MM.1S (cell line): ENCODE data around the gene KIRREL3.

Experiments
- DNase-seq: peaks from one replicate; pipeline ENCODE4 v3.0.0-alpha.2; 2015
- H2AFZ ChIP-seq: fragments of 300-600 bp; sonication (generic); 2 replicates; pipeline ENCODE4 v1.6.0; 2016; ENCODE audit warnings: antibody characterized with exemption, low read length
- H3F3A ChIP-seq: fragments of 300-600 bp; sonication (generic); 2 replicates; pipeline ENCODE4 v1.6.1; 2016; ENCODE audit warnings: mild to moderate bottlenecking, antibody characterized with exemption, low read length, moderate library complexity, mixed read lengths; ENCODE audit not compliant: insufficient read depth
- H3K27ac ChIP-seq: fragments of 300-600 bp; sonication (generic); 2 replicates; pipeline ENCODE4 v1.5.1; 2016; ENCODE audit warnings: mild to moderate bottlenecking, low read length
- H3K27me3 ChIP-seq: fragments of 300-600 bp; sonication (generic); replicated peaks from 2 replicates; pipeline ENCODE4 v1.6.0; 2016; ENCODE audit warnings: low read length; ENCODE audit not compliant: insufficient read depth
- H3K36me3 ChIP-seq: fragments of 300-600 bp; sonication (generic); replicated peaks from 2 replicates; pipeline ENCODE4 v1.6.1; 2016; ENCODE audit warnings: mild to moderate bottlenecking, low read length, mixed read lengths; ENCODE audit not compliant: insufficient read depth
- H3K4me1 ChIP-seq: fragments of 300-600 bp; sonication (generic); 2 replicates; pipeline ENCODE4 v1.6.1; 2016; ENCODE audit warnings: low read length, mixed read lengths
- H3K4me2 ChIP-seq: fragments of 300-600 bp; sonication (generic); 2 replicates; pipeline ENCODE4 v1.6.0; 2016; ENCODE audit warnings: low read depth, low read length
- H3K4me3 ChIP-seq: fragments of 300-600 bp; sonication (generic); 2 replicates; pipeline ENCODE4 v1.5.1; 2016; ENCODE audit warnings: low read length, mixed read lengths
- H3K79me2 ChIP-seq: fragments of 300-600 bp; sonication (generic); 2 replicates; pipeline ENCODE4 v1.6.1; 2016; ENCODE audit warnings: mixed run types, low read length, mixed read lengths
- H3K9ac ChIP-seq: fragments of 300-600 bp; sonication (generic); 2 replicates; pipeline ENCODE4 v1.6.1; 2016; ENCODE audit warnings: low read length, mixed read lengths
- H3K9me2 ChIP-seq: fragments of 300-600 bp; sonication (generic); replicated peaks from 2 replicates; pipeline ENCODE4 v1.6.1; 2016; ENCODE audit warnings: mild to moderate bottlenecking, low read length, mixed read lengths; ENCODE audit not compliant: insufficient read depth
- H3K9me3 ChIP-seq: fragments of 300-600 bp; sonication (generic); replicated peaks from 2 replicates; pipeline ENCODE4 v1.6.1; 2016; ENCODE audit warnings: mild to moderate bottlenecking, low read length, mixed read lengths; ENCODE audit not compliant: insufficient read depth
- H4K20me1 ChIP-seq: fragments of 300-600 bp; sonication (generic); 2 replicates; pipeline ENCODE4 v1.6.1; 2016; ENCODE audit warnings: mild to moderate bottlenecking, low read length, moderate library complexity, mixed read lengths; ENCODE audit not compliant: insufficient read depth
- CTCF ChIP-seq: fragments of 300-600 bp; sonication (generic); IDR thresholded peaks from 2 replicates; pipeline ENCODE4 v1.5.1; 2016; ENCODE audit warnings: antibody characterized with exemption, low read length, mixed read lengths
- EZH2 ChIP-seq: fragments of 300-600 bp; sonication (generic); optimal IDR thresholded peaks from 2 replicates; pipeline ENCODE3; 2017; ENCODE audit warnings: low read depth, mild to moderate bottlenecking, antibody characterized with exemption, low read length, mixed read lengths
- EZH2phosphoT487 ChIP-seq: fragments of 300-600 bp; sonication (generic); IDR thresholded peaks from 2 replicates; pipeline ENCODE4 v1.6.1; 2018; ENCODE audit warnings: antibody characterized with exemption, low read length

The KIRREL3 gene

GRCh38 chr11:126938718-126939117 is 61.9 kb downstream of the KIRREL3 start:
- Histone ChIP-seq H3K27me3 (no peaks in the 10 kb centered on the region), H3K9ac (no peak overlapping the region)

DNA sequence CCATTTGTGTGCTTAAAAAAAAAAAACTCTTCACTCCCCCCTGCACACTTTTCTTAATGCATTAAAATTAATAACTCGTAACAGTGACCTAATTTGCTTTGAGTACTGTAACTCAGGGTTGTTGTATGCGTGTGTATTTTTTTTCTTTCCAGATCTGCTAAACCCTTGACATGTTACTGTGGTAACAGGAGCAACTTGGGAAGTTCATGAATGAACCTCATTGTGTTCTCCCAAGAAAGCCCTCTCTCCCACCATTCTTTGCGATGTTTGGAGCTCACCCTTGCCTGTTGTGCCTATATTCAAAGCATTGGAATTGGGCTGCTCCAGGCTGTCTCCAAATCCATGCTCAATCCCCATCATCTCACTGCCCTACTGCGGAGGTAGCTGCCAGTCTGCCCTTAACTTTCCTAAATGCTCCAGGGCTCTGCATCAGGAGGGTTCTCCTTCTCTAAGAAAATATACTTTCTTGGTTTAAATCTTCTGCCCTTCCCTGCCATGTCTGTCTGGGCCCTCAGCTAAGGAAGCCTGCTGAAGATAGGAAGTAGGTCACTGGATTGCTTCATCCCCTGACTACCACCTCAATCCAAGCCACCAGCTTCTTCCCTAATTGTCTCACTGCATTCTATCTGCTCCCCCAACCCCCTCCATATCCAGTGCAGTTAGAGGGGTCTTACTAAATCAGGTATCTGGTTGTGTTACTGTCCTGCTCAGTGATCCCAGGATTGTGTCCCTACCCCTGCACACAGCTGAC is 70.3 kb downstream of the KIRREL3 start:
- Histone ChIP-seq H4K20me1 (no peaks in the 10 kb centered on the region), H3K9ac (no peak overlapping the region)

More at GRCh38 chr11:126938718-126939117, 61.9 kb downstream of the KIRREL3 start:
- TF ChIP-seq CTCF (no peak), EZH2 (no peak), EZH2phosphoT487 (no peak)
- Histone ChIP-seq H3K4me1 (no peaks in the 10 kb centered on the region), H3K9me2 (no peaks in the 10 kb centered on the region), H3K4me2 (no peak overlapping the region), H3K27ac (no peak overlapping the region), H3F3A (no peaks in the 10 kb centered on the region), H3K4me3 (no peak overlapping the region), H3K9me3 (no peaks in the 10 kb centered on the region), H3K36me3 (no peaks in the 10 kb centered on the region), H4K20me1 (no peaks in the 10 kb centered on the region), H3K79me2 (no peaks in the 10 kb centered on the region), H2AFZ (no peak overlapping the region)
- no peak for DNase-seq

DNA sequence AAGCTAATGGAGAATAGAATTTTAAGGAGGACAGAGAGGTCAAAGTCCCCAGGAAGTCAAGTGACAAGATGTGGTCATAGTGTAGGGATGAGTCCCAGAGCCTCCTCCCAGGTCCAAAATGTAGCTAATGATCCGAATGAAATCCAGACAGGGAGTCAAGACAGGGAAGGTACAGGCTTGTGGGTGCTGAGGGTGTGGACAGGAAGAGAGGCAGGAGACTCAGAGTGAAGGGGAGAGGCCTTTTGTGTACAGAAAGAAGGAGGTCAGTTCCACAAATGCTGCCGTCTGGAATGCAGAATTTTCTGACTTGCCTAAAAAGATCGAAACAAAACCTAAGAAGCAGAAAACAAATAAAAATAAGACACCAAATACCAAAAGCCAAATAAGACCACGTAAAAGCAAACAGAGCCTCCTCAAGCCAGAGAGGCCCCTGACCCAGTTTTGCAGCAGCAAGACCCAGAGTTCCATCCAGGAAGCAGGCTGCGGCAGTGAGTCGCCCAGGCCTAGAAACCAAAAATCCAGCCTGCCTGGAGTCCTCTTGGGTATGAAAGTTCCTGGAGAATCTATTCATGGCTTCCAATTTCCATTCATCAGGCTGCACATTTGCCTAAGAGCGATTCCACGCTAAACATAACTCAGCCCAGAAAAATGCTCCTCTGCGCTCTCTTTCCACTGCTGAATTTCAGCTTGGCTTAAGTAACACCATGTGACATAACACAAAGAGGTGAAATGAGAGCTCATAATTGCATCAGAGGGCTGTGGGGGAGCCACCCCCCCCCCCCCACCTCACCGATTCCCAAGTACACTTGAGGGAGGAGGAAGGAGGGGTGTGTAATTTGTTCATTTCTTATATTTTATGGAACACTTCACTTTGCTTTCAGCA is 71.2 kb downstream of the KIRREL3 start:
- H3K9me2 ChIP-seq = no peaks in the 10 kb centered on the region
- TF ChIP-seq EZH2phosphoT487 (no peak), CTCF (no peak)
- H3F3A ChIP-seq = no peaks in the 10 kb centered on the region
- DNase-seq = no peak
- H3K4me3 ChIP-seq = no peak overlapping the region
- H3K9ac ChIP-seq = no peak overlapping the region
- no peaks in the 10 kb centered on the region for H3K79me2 ChIP-seq
- no peaks in the 10 kb centered on the region for H3K9me3 ChIP-seq
- no peaks in the 10 kb centered on the region for H3K4me1 ChIP-seq
- no peak overlapping the region for H3K27ac ChIP-seq
- H3K4me2 ChIP-seq = no peak overlapping the region
- H2AFZ ChIP-seq = no peak overlapping the region
- no peaks in the 10 kb centered on the region for H3K36me3 ChIP-seq
- H4K20me1 ChIP-seq = no peaks in the 10 kb centered on the region
- no peaks in the 10 kb centered on the region for H3K27me3 ChIP-seq

More for the DNA sequence above, 70.3 kb downstream of the KIRREL3 start:
- H3K4me3 ChIP-seq = no peak overlapping the region
- no peak for DNase-seq
- H3K9me3 ChIP-seq = no peaks in the 10 kb centered on the region
- H2AFZ ChIP-seq = no peak overlapping the region
- no peak overlapping the region for H3K27ac ChIP-seq
- H3F3A ChIP-seq = no peaks in the 10 kb centered on the region
- no peak overlapping the region for H3K4me2 ChIP-seq
- H3K27me3 ChIP-seq = no peaks in the 10 kb centered on the region
- TF ChIP-seq CTCF = no peak
- TF ChIP-seq EZH2 = no peak
- no peak for TF ChIP-seq EZH2phosphoT487
- H3K9me2 ChIP-seq = no peaks in the 10 kb centered on the region
- H3K4me1 ChIP-seq = no peaks in the 10 kb centered on the region
- H3K79me2 ChIP-seq = no peaks in the 10 kb centered on the region
- no peaks in the 10 kb centered on the region for H3K36me3 ChIP-seq
